ENCODE results near the gene HLA-DPB1.
"Not testable (repeated sequence)": the region's sequence is repeated elsewhere in the genome, so short reads cannot be mapped to it uniquely, and the experiment has no call there.

Gene HLA-DPB1

DNA sequence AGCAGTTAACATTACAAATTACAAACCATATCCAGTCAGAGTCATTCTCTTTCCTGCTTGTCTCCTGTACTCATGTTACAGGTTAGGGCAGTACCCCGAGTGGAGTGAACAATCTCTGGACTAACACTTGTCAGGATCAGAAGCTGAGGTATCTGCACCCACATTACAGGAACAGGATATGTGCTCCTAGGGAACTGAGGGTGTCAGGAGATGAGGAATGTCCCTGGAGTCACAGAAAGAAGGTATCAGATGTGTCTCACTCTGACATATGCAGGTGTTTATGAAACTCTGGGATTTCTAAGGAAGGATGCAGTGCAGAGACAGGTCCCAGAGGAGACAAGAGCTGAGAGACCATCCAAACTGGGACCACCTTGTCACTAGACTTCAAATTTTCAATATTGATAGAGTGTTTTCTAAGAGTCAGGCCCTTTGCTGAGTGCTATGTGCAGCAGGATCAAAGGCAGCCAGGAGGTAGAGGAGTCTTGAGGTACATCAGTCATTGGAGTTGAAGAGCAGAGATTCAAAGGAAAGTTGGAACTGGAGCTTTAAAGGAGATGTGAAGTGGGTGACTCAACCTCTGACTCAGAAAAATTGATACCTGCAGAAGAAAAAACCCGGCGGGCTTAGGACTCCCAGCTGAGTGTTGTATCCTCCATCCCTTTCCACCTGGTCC lies 12.6 kb downstream of the HLA-DPB1 start:
- H3K36me3 ChIP-seq (ENCODE audit: insufficient read depth, low read length) = no peaks in the 10 kb centered on the region
- no peak overlapping the region for H3K4me2 ChIP-seq (ENCODE audit: low read length)
- no peak overlapping the region for H3K4me3 ChIP-seq (ENCODE audit: low read length)
- H3K4me1 ChIP-seq (ENCODE audit: control insufficient read depth, insufficient read depth, low read length) = no peaks in the 10 kb centered on the region
- H3K9ac ChIP-seq (ENCODE audit: low read depth, low read length) = no peak overlapping the region
- no peaks in the 10 kb centered on the region for H3K9me3 ChIP-seq (replicated peaks; ENCODE audit: low read length)
- H3K27me3 ChIP-seq (ENCODE audit: control insufficient read depth, insufficient read depth, low read length) = peaks cover 22% of the 10 kb centered on the region

DNA sequence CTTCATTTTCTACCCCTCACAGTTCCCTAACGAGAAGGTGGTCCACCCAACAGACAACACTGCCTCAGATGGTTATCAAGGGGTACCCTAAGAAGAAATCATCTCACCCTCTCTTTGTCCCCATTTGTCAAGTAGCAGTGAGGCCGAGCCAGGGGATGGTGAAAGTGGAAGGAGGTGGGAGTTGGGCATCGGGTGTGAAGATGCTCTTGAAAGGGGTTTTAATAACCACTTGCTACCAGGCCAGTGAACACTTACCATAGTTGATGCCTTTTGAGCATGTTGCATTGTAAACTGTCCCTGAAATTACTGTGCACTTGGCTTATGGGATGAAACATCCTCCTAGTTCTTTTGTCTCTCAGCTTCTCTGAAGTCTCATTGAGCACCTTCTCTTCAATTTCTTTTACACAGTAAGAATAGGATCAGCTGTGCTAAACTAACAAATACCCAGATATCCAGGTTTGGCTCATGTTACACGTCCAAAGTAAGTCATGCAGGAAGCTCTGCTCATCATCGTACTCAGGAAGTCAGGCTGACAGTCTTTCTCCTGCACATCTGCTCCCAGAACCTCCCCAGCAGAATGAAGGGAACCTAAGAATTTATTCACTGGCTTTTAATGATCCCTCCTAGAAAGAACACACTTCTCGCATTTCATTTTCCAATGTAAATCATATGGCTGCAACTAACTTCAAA lies 13.3 kb downstream of the HLA-DPB1 start:
- peaks cover 27% of the 10 kb centered on the region for H3K27me3 ChIP-seq (ENCODE audit: control insufficient read depth, insufficient read depth, low read length)
- no peaks in the 10 kb centered on the region for H3K36me3 ChIP-seq (ENCODE audit: insufficient read depth, low read length)
- H3K9me3 ChIP-seq (replicated peaks; ENCODE audit: low read length) = no peaks in the 10 kb centered on the region
- no peaks in the 10 kb centered on the region for H3K4me1 ChIP-seq (ENCODE audit: control insufficient read depth, insufficient read depth, low read length)
- no peak overlapping the region for H3K4me2 ChIP-seq (ENCODE audit: low read length)
- no peak overlapping the region for H3K4me3 ChIP-seq (ENCODE audit: low read length)
- no peak overlapping the region for H3K9ac ChIP-seq (ENCODE audit: low read depth, low read length)

GRCh38 chr6:33091957-33092356 lies 16.2 kb downstream of the HLA-DPB1 start:
- H3K4me2 ChIP-seq (ENCODE audit: low read length) = no peak overlapping the region
- H3K4me3 ChIP-seq (ENCODE audit: low read length) = no peak overlapping the region
- H3K36me3 ChIP-seq (ENCODE audit: insufficient read depth, low read length) = no peaks in the 10 kb centered on the region
- H3K9ac ChIP-seq (ENCODE audit: low read depth, low read length) = no peak overlapping the region
- H3K4me1 ChIP-seq (ENCODE audit: control insufficient read depth, insufficient read depth, low read length) = no peaks in the 10 kb centered on the region
- peaks cover 47% of the 10 kb centered on the region for H3K27me3 ChIP-seq (ENCODE audit: control insufficient read depth, insufficient read depth, low read length)
- no peaks in the 10 kb centered on the region for H3K9me3 ChIP-seq (replicated peaks; ENCODE audit: low read length)

DNA sequence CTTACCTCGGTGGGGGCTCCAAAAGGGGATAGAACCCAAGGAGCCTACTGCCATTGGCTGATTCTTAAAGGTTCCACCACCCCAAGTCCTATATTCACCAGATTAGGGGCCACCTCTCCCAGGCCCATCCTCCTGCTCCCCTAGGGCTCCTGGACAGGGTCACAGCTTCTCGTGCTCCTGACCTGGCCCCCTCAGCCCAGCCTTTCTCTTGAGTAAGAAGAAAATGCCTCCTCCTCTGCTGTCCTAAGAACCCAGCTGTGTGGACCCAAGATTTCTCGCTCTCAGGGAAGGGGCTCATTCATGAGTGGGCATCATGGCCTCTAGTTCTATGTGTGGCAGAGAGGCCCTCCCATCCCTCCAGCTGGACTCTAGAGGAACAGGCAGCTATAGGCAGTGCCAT lies 16.6 kb downstream of the HLA-DPB1 start:
- Histone ChIP-seq H3K4me1 (ENCODE audit: control insufficient read depth, insufficient read depth, low read length) (no peaks in the 10 kb centered on the region), H3K36me3 (ENCODE audit: insufficient read depth, low read length) (no peaks in the 10 kb centered on the region), H3K9me3 (replicated peaks; ENCODE audit: low read length) (no peaks in the 10 kb centered on the region), H3K9ac (ENCODE audit: low read depth, low read length) (no peak overlapping the region), H3K27me3 (ENCODE audit: control insufficient read depth, insufficient read depth, low read length) (peaks cover 50% of the 10 kb centered on the region), H3K4me3 (ENCODE audit: low read length) (no peak overlapping the region), H3K4me2 (ENCODE audit: low read length) (no peak overlapping the region)

DNA sequence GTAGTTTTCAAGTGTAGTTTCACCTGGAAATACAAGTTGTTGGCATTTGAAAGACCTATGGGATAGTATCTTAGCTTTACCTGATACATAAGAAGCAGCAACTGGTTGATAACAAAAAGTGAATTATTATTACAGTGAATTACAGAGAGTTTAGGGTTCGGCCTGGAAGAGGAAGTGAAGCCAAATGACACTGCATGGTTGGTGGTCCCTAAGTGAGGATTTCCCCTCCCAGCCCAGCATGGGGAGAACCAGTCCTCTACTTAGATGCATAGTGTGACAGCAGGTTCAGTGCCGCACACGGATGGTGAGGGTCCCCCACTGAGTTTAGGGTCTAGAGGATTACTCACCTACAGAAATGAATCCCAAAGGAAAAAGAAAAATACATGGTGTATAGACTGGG lies 18.1 kb downstream of the HLA-DPB1 start:
- Histone ChIP-seq H3K27me3 (ENCODE audit: control insufficient read depth, insufficient read depth, low read length) (peaks cover 59% of the 10 kb centered on the region), H3K4me3 (ENCODE audit: low read length) (no peak overlapping the region), H3K4me2 (ENCODE audit: low read length) (no peak overlapping the region), H3K9ac (ENCODE audit: low read depth, low read length) (no peak overlapping the region), H3K4me1 (ENCODE audit: control insufficient read depth, insufficient read depth, low read length) (no peaks in the 10 kb centered on the region), H3K36me3 (ENCODE audit: insufficient read depth, low read length) (no peaks in the 10 kb centered on the region), H3K9me3 (replicated peaks; ENCODE audit: low read length) (no peaks in the 10 kb centered on the region)

GRCh38 chr6:33095681-33096080 lies 19.9 kb downstream of the HLA-DPB1 start:
- Histone ChIP-seq H3K4me1 (ENCODE audit: control insufficient read depth, insufficient read depth, low read length) (no peaks in the 10 kb centered on the region), H3K36me3 (ENCODE audit: insufficient read depth, low read length) (no peaks in the 10 kb centered on the region), H3K27me3 (ENCODE audit: control insufficient read depth, insufficient read depth, low read length) (peaks cover 53% of the 10 kb centered on the region), H3K9me3 (replicated peaks; ENCODE audit: low read length) (no peaks in the 10 kb centered on the region), H3K4me3 (ENCODE audit: low read length) (no peak overlapping the region), H3K9ac (ENCODE audit: low read depth, low read length) (no peak overlapping the region), H3K4me2 (ENCODE audit: low read length) (no peak overlapping the region)

DNA sequence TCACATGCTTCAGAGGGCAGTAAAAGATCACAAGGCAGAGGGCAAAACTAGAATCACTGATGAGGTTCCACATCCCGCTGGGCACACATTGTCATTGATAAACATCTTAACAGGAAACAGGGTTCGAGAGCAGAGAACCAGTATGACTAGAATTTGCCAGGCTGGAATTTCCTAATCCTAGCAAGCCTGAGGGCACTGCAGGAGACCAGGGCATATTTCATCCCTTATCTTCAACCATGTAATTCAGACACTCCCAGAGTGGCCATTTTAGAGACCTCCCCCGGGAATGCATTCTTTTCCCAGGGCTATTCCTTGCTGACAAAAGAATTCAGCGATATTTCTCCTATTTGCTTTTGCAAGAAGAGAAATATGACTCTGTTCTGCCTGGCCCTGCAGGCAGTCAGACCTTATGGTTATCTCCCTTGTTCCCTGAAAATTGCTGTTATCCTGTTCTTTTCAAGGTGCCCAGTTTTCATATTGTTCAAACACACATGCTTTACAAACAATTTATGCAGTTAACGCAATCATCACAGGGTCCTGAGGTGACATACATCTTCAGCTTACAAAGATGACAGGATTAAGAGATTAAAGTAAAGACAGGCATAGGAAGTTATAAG lies 25.4 kb downstream of the HLA-DPB1 start:
- H3K4me2 ChIP-seq (ENCODE audit: low read length); H3K4me3 ChIP-seq (ENCODE audit: low read length); H3K9ac ChIP-seq (ENCODE audit: low read depth, low read length); H3K36me3 ChIP-seq (ENCODE audit: insufficient read depth, low read length); H3K9me3 ChIP-seq (replicated peaks; ENCODE audit: low read length); H3K4me1 ChIP-seq (ENCODE audit: control insufficient read depth, insufficient read depth, low read length): not testable (repeated sequence)
- peaks cover 43% of the 10 kb centered on the region for H3K27me3 ChIP-seq (ENCODE audit: control insufficient read depth, insufficient read depth, low read length)

DNA sequence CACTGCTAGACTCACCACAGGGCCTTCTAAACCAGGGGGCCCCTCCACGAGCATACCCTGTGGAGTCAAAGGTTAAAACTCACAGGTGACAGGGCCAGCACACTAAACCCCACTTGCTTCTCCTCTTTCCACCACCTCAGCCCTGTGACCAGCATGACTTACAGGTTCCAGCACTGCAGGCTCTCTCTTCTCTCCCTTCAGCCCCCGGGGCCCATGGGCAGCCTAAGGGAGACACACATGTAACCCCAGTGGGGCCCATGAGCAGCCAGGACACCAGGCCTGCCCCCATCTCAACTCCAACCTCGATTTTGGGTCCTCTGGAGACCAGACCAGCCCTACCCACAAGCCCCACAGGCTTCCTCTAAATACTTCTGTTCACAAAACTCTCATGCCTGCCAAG lies 28.0 kb downstream of the HLA-DPB1 start:
- no peaks in the 10 kb centered on the region for H3K4me1 ChIP-seq (ENCODE audit: control insufficient read depth, insufficient read depth, low read length)
- H3K9me3 ChIP-seq (replicated peaks; ENCODE audit: low read length) = no peaks in the 10 kb centered on the region
- no peaks in the 10 kb centered on the region for H3K36me3 ChIP-seq (ENCODE audit: insufficient read depth, low read length)
- H3K9ac ChIP-seq (ENCODE audit: low read depth, low read length) = no peak overlapping the region
- no peak overlapping the region for H3K4me3 ChIP-seq (ENCODE audit: low read length)
- peaks cover 49% of the 10 kb centered on the region for H3K27me3 ChIP-seq (ENCODE audit: control insufficient read depth, insufficient read depth, low read length)
- no peak overlapping the region for H3K4me2 ChIP-seq (ENCODE audit: low read length)

GRCh38 chr6:33104887-33105286 lies 29.1 kb downstream of the HLA-DPB1 start:
- Histone ChIP-seq H3K27me3 (ENCODE audit: control insufficient read depth, insufficient read depth, low read length) (peaks cover 55% of the 10 kb centered on the region), H3K9ac (ENCODE audit: low read depth, low read length) (no peak overlapping the region), H3K4me2 (ENCODE audit: low read length) (no peak overlapping the region), H3K4me1 (ENCODE audit: control insufficient read depth, insufficient read depth, low read length) (no peaks in the 10 kb centered on the region), H3K4me3 (ENCODE audit: low read length) (no peak overlapping the region), H3K36me3 (ENCODE audit: insufficient read depth, low read length) (no peaks in the 10 kb centered on the region), H3K9me3 (replicated peaks; ENCODE audit: low read length) (no peaks in the 10 kb centered on the region)

GRCh38 chr6:33105386-33105785 lies 29.6 kb downstream of the HLA-DPB1 start:
- no peak overlapping the region for H3K9ac ChIP-seq (ENCODE audit: low read depth, low read length)
- no peak overlapping the region for H3K4me2 ChIP-seq (ENCODE audit: low read length)
- H3K9me3 ChIP-seq (replicated peaks; ENCODE audit: low read length) = no peaks in the 10 kb centered on the region
- H3K36me3 ChIP-seq (ENCODE audit: insufficient read depth, low read length) = no peaks in the 10 kb centered on the region
- no peaks in the 10 kb centered on the region for H3K4me1 ChIP-seq (ENCODE audit: control insufficient read depth, insufficient read depth, low read length)
- no peak overlapping the region for H3K4me3 ChIP-seq (ENCODE audit: low read length)
- H3K27me3 ChIP-seq (ENCODE audit: control insufficient read depth, insufficient read depth, low read length) = peaks cover 58% of the 10 kb centered on the region

- H3K9ac ChIP-seq (ENCODE audit: low read depth, low read length) = no peak overlapping the region
Observed at GRCh38 chr6:33105916-33106871, 30.4 kb downstream of the HLA-DPB1 start.

More at GRCh38 chr6:33105916-33106871, 30.4 kb downstream of the HLA-DPB1 start:
- Histone ChIP-seq H3K4me3 (ENCODE audit: low read length) (no peak overlapping the region), H3K27me3 (ENCODE audit: control insufficient read depth, insufficient read depth, low read length) (peaks cover 66% of the 10 kb centered on the region), H3K4me2 (ENCODE audit: low read length) (no peak overlapping the region), H3K4me1 (ENCODE audit: control insufficient read depth, insufficient read depth, low read length) (no peaks in the 10 kb centered on the region), H3K36me3 (ENCODE audit: insufficient read depth, low read length) (no peaks in the 10 kb centered on the region), H3K9me3 (replicated peaks; ENCODE audit: low read length) (no peaks in the 10 kb centered on the region)
